ENCODE data around the gene CFAP68. TPM values are rescaled to one million over a fixed set of nuclear protein-coding genes. Genes with fewer than 3 reads are reported as not detected.

Gene CFAP68
- total RNA-seq, 1 experiment from 2014 or later: 23.4 TPM

- H3K18ac ChIP-seq (ENCODE audit: insufficient read length, low read depth, low read length): no peak overlapping the region
- no peaks in the 10 kb centered on the region for H4K20me1 ChIP-seq (ENCODE audit: control insufficient read depth, insufficient read depth, insufficient read length)
- H3K36me3 Mint-ChIP-seq (ENCODE audit: insufficient read depth in 1 of 3, low read depth in 3 of 3): no peaks in the 10 kb centered on the region
- H3K4me1 ChIP-seq (ENCODE audit: insufficient read depth, low read length): peaks cover 2% of the 10 kb centered on the region; the same call in 1 of the 2 replicates
- no peak overlapping the region for H3K23ac ChIP-seq (ENCODE audit: insufficient read length, low read depth, low read length)
- WGBS (ENCODE audit: extremely low coverage, insufficient read length, low lambda C conversion rate): no CpG with 5 or more reads among the region's 1 CpG
- no peak overlapping the region for H2AK5ac ChIP-seq (ENCODE audit: insufficient read length, low read length)
- H2BK120ac ChIP-seq (ENCODE audit: low read depth, low read length, poor library complexity, severe bottlenecking): no peak overlapping the region
- H3K27me3 Mint-ChIP-seq (ENCODE audit: low read depth): peaks cover 1% of the 10 kb centered on the region; the same call in 1 of the 2 replicates
- H3K79me1 ChIP-seq (ENCODE audit: insufficient read depth, low read depth, low read length, poor library complexity, severe bottlenecking): no peaks in the 10 kb centered on the region
- H3K9ac ChIP-seq (ENCODE audit: extremely low read depth, insufficient read length, low read length): no peak overlapping the region
- H2BK20ac ChIP-seq (ENCODE audit: low read depth, low read length, poor library complexity, severe bottlenecking): no peak overlapping the region
- H3K23me2 ChIP-seq (ENCODE audit: insufficient read length, low read depth, low read length, poor library complexity, severe bottlenecking): peaks cover 5% of the 10 kb centered on the region
- H2BK12ac ChIP-seq (ENCODE audit: insufficient read length, low read depth, low read length): no peak overlapping the region
- H3K4me1 Mint-ChIP-seq: peaks cover 28 to 36% of the 10 kb centered on the region in 2 experiments
- H4K91ac ChIP-seq (ENCODE audit: insufficient read length, low read depth, low read length): no peak overlapping the region
- H4K8ac ChIP-seq (replicated peaks; ENCODE audit: insufficient read length, low read depth, low read length): no peak overlapping the region
- no peak overlapping the region for H3K56ac ChIP-seq (ENCODE audit: insufficient read length, low read depth, low read length)
- no peak overlapping the region for H2AFZ ChIP-seq (ENCODE audit: low read length)
- no peak overlapping the region for H3K27ac Mint-ChIP-seq
- no peak overlapping the region for H4K5ac ChIP-seq (ENCODE audit: insufficient read length, low read depth, low read length)
- H3K9me3 ChIP-seq (ENCODE audit: control insufficient read depth, low read depth, low read length): no peaks in the 10 kb centered on the region
- H3K14ac ChIP-seq (ENCODE audit: insufficient read depth, low read length): no peak overlapping the region
- no peak overlapping the region for H2BK15ac ChIP-seq (ENCODE audit: low read depth, low read length)
- H3K9me3 Mint-ChIP-seq: no peaks in the 10 kb centered on the region
- no peak for DNase-seq
- no peak for TF ChIP-seq CTCF (conservative IDR thresholded peaks at IDR 0.05)
- no peaks in the 10 kb centered on the region for H3K79me2 ChIP-seq (ENCODE audit: insufficient read depth, low read length)
- no peak overlapping the region for H3K4ac ChIP-seq (ENCODE audit: low read depth, low read length)
- H2BK5ac ChIP-seq (ENCODE audit: insufficient read length, low read length): no peak overlapping the region
- no peak overlapping the region for H3K27ac ChIP-seq (ENCODE audit: insufficient read length, low read depth, low read length)
- no peak overlapping the region for H3T11ph ChIP-seq (ENCODE audit: low read length)
- H3K4me2 ChIP-seq (ENCODE audit: insufficient read depth, insufficient read length, low read length): no peak overlapping the region
- H3K4me3 Mint-ChIP-seq: no peak overlapping the region
- no peaks in the 10 kb centered on the region for H3K27me3 ChIP-seq (ENCODE audit: insufficient read depth, low read length)
Measured at GRCh38 chr11:111933872-111934271, 54.5 kb downstream of the CFAP68 start.

All from H9 (cell line).